Esophagus (tissue), 2 donors: ENCODE data around the gene ZNF649. TPM values are rescaled to one million over a fixed set of nuclear protein-coding genes. Genes with fewer than 3 reads are reported as not detected.

Experiments used
- H3K27ac ChIP-seq, 2 donors: one replicate each; pipeline ENCODE4 v1.5.1; 2013; ENCODE audit warnings: low read depth in 2 of 2, mild to moderate bottlenecking in 2 of 2, inconsistent platforms in 1 of 2, low read length in 1 of 2, moderate library complexity in 1 of 2
- H3K27me3 ChIP-seq, 2 donors: one replicate each; pipeline ENCODE4 v1.6.1; 2013; ENCODE audit warnings: low read length in 2 of 2, control low read depth in 1 of 2, mild to moderate bottlenecking in 1 of 2; ENCODE audit not compliant: insufficient read depth in 2 of 2, control insufficient read depth in 1 of 2
- H3K36me3 ChIP-seq, 2 donors: one replicate each; pipeline ENCODE4 v1.6.1; 2013; ENCODE audit warnings: low read length in 1 of 2; ENCODE audit not compliant: control insufficient read depth in 2 of 2, insufficient read depth in 2 of 2
- H3K4me1 ChIP-seq, 2 donors: one replicate each; pipeline ENCODE4 v1.6.1; 2013; ENCODE audit warnings: low read length in 1 of 2; ENCODE audit not compliant: control insufficient read depth in 2 of 2, insufficient read depth in 2 of 2
- H3K4me3 ChIP-seq, 2 donors: one replicate each; pipeline ENCODE4 v1.5.1; 2013; ENCODE audit warnings: low read length in 2 of 2, mild to moderate bottlenecking in 2 of 2, low read depth in 1 of 2, moderate library complexity in 1 of 2
- H3K9me3 ChIP-seq, 2 donors: one replicate each; pipeline ENCODE4 v1.6.1; 2013; ENCODE audit warnings: mild to moderate bottlenecking in 2 of 2, low read depth in 1 of 2, low read length in 1 of 2, moderate library complexity in 1 of 2; ENCODE audit not compliant: control insufficient read depth in 2 of 2, insufficient read depth in 1 of 2
- WGBS, 2 donors: extraction: QIAGEN DNeasy Blood & Tissue Kit; methylation state at CpG; one replicate each; pipeline ENCODE4 v1.1.7; 2013; 5-methylcytosine and 5-hydroxymethylcytosine counted together
- polyA plus RNA-seq, 2 donors: library from polyadenylated mRNA; stranded (reverse); fragments of 200-250 nt; gene quantifications; one replicate each; pipeline ENCODE4 v1.2.3, GENCODE V29; 2013
- donor health status: healthy with polysubstance abuse.
- donor health status: Bipolar disorder and iron deficiency.

ZNF649 gene
- 1 to 10 TPM; 2.2 to 5.3 TPM for polyA plus RNA-seq

GRCh38 chr19:51904331-51905165 lies at the start of gene ZNF649:
ZNF649 (minus strand) TSS chr19:51905017; CDS start chr19:51900107, 4,910 bp downstream.
- peaks cover 8 to 12% of the 10 kb centered on the region in 2 donors for H3K9me3 ChIP-seq
- H3K27me3 ChIP-seq = no peaks in the 10 kb centered on the region
- WGBS, 2 donors = 1% methylated on average over 43 of the region's 43 CpGs
- H3K36me3 ChIP-seq = peaks cover 9 to 14% of the 10 kb centered on the region in 2 donors
- H3K4me3 ChIP-seq = peak within 1 kb of the TSS; percentile 66 to 97
- no peaks in the 10 kb centered on the region for H3K4me1 ChIP-seq
- H3K27ac ChIP-seq = peak within 1 kb of the TSS; percentile 84 to 95

GRCh38 chr19:51948975-51949374 lies 44.2 kb upstream of the ZNF649 start:
- no peak overlapping the region for H3K27ac ChIP-seq
- 22 to 28% methylated on average over 25 of the region's 25 CpGs for WGBS, 2 donors
- peaks cover 30 to 33% of the 10 kb centered on the region in 2 donors for H3K9me3 ChIP-seq
- H3K27me3 ChIP-seq = no peaks in the 10 kb centered on the region
- H3K4me3 ChIP-seq = peak overlapping the region in 1 of 2 donors; percentile 16
- no peaks in the 10 kb centered on the region for H3K4me1 ChIP-seq
- H3K36me3 ChIP-seq = peaks cover 10 to 12% of the 10 kb centered on the region in 2 donors

- 82 to 83% methylated on average over 1 of the region's 1 CpG for WGBS, 2 donors
- Histone ChIP-seq H3K36me3 (peaks cover 23 to 27% of the 10 kb centered on the region in 2 donors), H3K9me3 (peaks cover 39 to 40% of the 10 kb centered on the region in 2 donors)
Observed at GRCh38 chr19:51946602-51947001, 41.8 kb upstream of the ZNF649 start.

GRCh38 chr19:51944798-51945552 lies 40.2 kb upstream of the ZNF649 start:
- Histone ChIP-seq H3K36me3 (peaks cover 35 to 44% of the 10 kb centered on the region in 2 donors), H3K4me3 (no peak overlapping the region), H3K27ac (no peak overlapping the region), H3K9me3 (peaks cover 39 to 45% of the 10 kb centered on the region in 2 donors), H3K4me1 (no peaks in the 10 kb centered on the region), H3K27me3 (no peaks in the 10 kb centered on the region)
- 92 to 96% methylated on average over 7 of the region's 7 CpGs for WGBS, 2 donors

More at GRCh38 chr19:51946602-51947001, 41.8 kb upstream of the ZNF649 start:
- Histone ChIP-seq H3K27ac (no peak overlapping the region), H3K4me3 (no peak overlapping the region), H3K27me3 (no peaks in the 10 kb centered on the region), H3K4me1 (no peaks in the 10 kb centered on the region)

GRCh38 chr19:51938936-51939335 lies 34.1 kb upstream of the ZNF649 start:
- Histone ChIP-seq H3K27ac (no peak overlapping the region), H3K4me1 (no peaks in the 10 kb centered on the region), H3K4me3 (no peak overlapping the region), H3K36me3 (peaks cover 45 to 62% of the 10 kb centered on the region in 2 donors), H3K9me3 (peaks cover 25 to 44% of the 10 kb centered on the region in 2 donors), H3K27me3 (no peaks in the 10 kb centered on the region)
- WGBS, 2 donors = 98 to 100% methylated on average over 2 of the region's 2 CpGs

GRCh38 chr19:51931921-51932320 lies 27.1 kb upstream of the ZNF649 start:
- Histone ChIP-seq H3K36me3 (peaks cover 13% of the 10 kb centered on the region in 2 donors), H3K27ac (no peak overlapping the region), H3K9me3 (peaks cover 13 to 30% of the 10 kb centered on the region in 2 donors), H3K27me3 (no peaks in the 10 kb centered on the region), H3K4me1 (peaks cover 0 to 5% of the 10 kb centered on the region in 2 donors), H3K4me3 (no peak overlapping the region)
- WGBS, 2 donors = 92 to 97% methylated on average over 8 of the region's 8 CpGs

GRCh38 chr19:51927859-51928258 lies 23.0 kb upstream of the ZNF649 start:
- Histone ChIP-seq H3K27me3 (no peaks in the 10 kb centered on the region), H3K9me3 (peaks cover 7 to 18% of the 10 kb centered on the region in 2 donors), H3K4me1 (peaks cover 0 to 5% of the 10 kb centered on the region in 2 donors), H3K4me3 (peak overlapping the region; percentile 78 to 89), H3K36me3 (peaks cover 0 to 1% of the 10 kb centered on the region in 2 donors), H3K27ac (no peak overlapping the region)
- 30 to 39% methylated on average over 13 of the region's 13 CpGs for WGBS, 2 donors

- Histone ChIP-seq H3K4me3 (peak within 1 kb of the TSS; percentile 78 to 89), H3K4me1 (peaks cover 0 to 5% of the 10 kb centered on the region in 2 donors), H3K9me3 (peaks cover 9 to 19% of the 10 kb centered on the region in 2 donors), H3K36me3 (no peaks in the 10 kb centered on the region), H3K27me3 (no peaks in the 10 kb centered on the region), H3K27ac (peak within 1 kb of the TSS; percentile 85 to 95)
- 0 to 1% methylated on average over 52 of the region's 52 CpGs for WGBS, 2 donors
Observed at GRCh38 chr19:51926784-51927741, 22.2 kb upstream of the ZNF649 start, which contains the start of gene ZNF613. ZNF613 (plus strand) TSS chr19:51927472; CDS start chr19:51936221, 8,749 bp downstream.
